ENCODE results near the gene SULT1A1.
"Not testable (repeated sequence)": the region's sequence is repeated elsewhere in the genome, so short reads cannot be mapped to it uniquely, and the experiment has no call there.

GRCh38 chr16:28608867-28609596, 812 bp downstream of the SULT1A1 start:
- TF ChIP-seq CTCF (IDR thresholded peaks at IDR 0.05; ENCODE audit: insufficient read depth, low read depth, low read length); EZH2 (IDR thresholded peaks at IDR 0.05; ENCODE audit: insufficient read depth, low read length): not testable (repeated sequence)
